Small intestine (tissue), 7 donors: ENCODE measurements around the gene MDFIC2. TPM values are rescaled to one million over a fixed set of nuclear protein-coding genes. Genes with fewer than 3 reads are reported as not detected.

ENCODE experiments used
- DNase-seq, 2 donors: peaks; one replicate each; pipeline versions ENCODE4 v3.0.0 to v3.0.0-alpha.2; 2013
- FAIRE-seq: peaks from 2 replicates; lab custom pipeline; 2012; peaks lifted over from hg19 to GRCh38; lab: Jason Lieb, UNC
- H3K27ac ChIP-seq, 3 donors: one replicate each; pipeline ENCODE4 v1.5.1; 2013; ENCODE audit warnings: low read length in 2 of 3, mild to moderate bottlenecking in 2 of 3, control low read depth in 1 of 3, inconsistent platforms in 1 of 3, low read depth in 1 of 3, moderate library complexity in 1 of 3
- H3K27me3 ChIP-seq, 3 donors: one replicate each; pipeline ENCODE4 v1.6.1; 2013; ENCODE audit warnings: low read length in 3 of 3, inconsistent platforms in 1 of 3; ENCODE audit not compliant: control insufficient read depth in 3 of 3, insufficient read depth in 3 of 3
- H3K36me3 ChIP-seq, 3 donors: one replicate each; pipeline ENCODE4 v1.6.1; 2013; ENCODE audit warnings: low read length in 3 of 3, inconsistent platforms in 1 of 3, low read depth in 1 of 3, mild to moderate bottlenecking in 1 of 3, moderate library complexity in 1 of 3; ENCODE audit not compliant: control insufficient read depth in 3 of 3, insufficient read depth in 2 of 3
- H3K4me1 ChIP-seq, 3 donors: one replicate each; pipeline ENCODE4 v1.6.1; 2013; ENCODE audit warnings: low read length in 2 of 3, inconsistent platforms in 1 of 3, low read depth in 1 of 3, mild to moderate bottlenecking in 1 of 3, moderate library complexity in 1 of 3; ENCODE audit not compliant: control insufficient read depth in 3 of 3, insufficient read depth in 2 of 3
- H3K4me3 ChIP-seq, 3 donors: one replicate each; pipeline ENCODE4 v1.5.1; 2013; ENCODE audit warnings: low read length in 3 of 3, control low read depth in 1 of 3, inconsistent platforms in 1 of 3, low read depth in 1 of 3, mild to moderate bottlenecking in 1 of 3, moderate library complexity in 1 of 3
- H3K9me3 ChIP-seq, 2 donors: one replicate each; pipeline ENCODE4 v1.6.1; 2013; ENCODE audit warnings: low read depth in 1 of 2, low read length in 1 of 2; ENCODE audit not compliant: control insufficient read depth in 2 of 2, insufficient read depth in 1 of 2
- WGBS, 3 donors: extraction: QIAGEN DNeasy Blood & Tissue Kit; methylation state at CpG; one replicate each; pipeline ENCODE4 v1.1.7; 2013; 5-methylcytosine and 5-hydroxymethylcytosine counted together
- polyA plus RNA-seq, 4 donors: library from polyadenylated mRNA; stranded (reverse) in 3 of 4; unstranded in 1 of 4; fragments of 200-250 nt in 3 of 4; fragments of 120-200 nt in 1 of 4; gene quantifications; one replicate each; pipeline versions ENCODE4 v1.2.1 to v1.2.3, GENCODE V29; 2013
- donor health status: healthy with polysubstance abuse.
- donor health status: control.
- donor health status: control.
- donor health status: Bipolar disorder and iron deficiency.
- donor health status: healthy.

The MDFIC2 gene
- polyA plus RNA-seq, 4 donors: not detected

- DNase-seq (no peak), FAIRE-seq (no peak)
- no peaks in the 10 kb centered on the region for H3K27me3 ChIP-seq
- no peaks in the 10 kb centered on the region for H3K4me1 ChIP-seq
- no peaks in the 10 kb centered on the region for H3K36me3 ChIP-seq
- H3K9me3 ChIP-seq: no peaks in the 10 kb centered on the region
- H3K4me3 ChIP-seq: no peak overlapping the region
- 67 to 71% (median 71%) methylated on average over 7 of the region's 7 CpGs for WGBS, 3 donors
- no peak overlapping the region for H3K27ac ChIP-seq
Measured at GRCh38 chr3:70249509-70250160, 62.8 kb downstream of the MDFIC2 start.

- no peaks in the 10 kb centered on the region for H3K9me3 ChIP-seq
- no peak overlapping the region for H3K27ac ChIP-seq
- H3K27me3 ChIP-seq: no peaks in the 10 kb centered on the region
- no peaks in the 10 kb centered on the region for H3K4me1 ChIP-seq
- no peaks in the 10 kb centered on the region for H3K36me3 ChIP-seq
- 85 to 88% (median 87%) methylated on average over 4 of the region's 4 CpGs for WGBS, 3 donors
- DNase-seq (no peak), FAIRE-seq (no peak)
- no peak overlapping the region for H3K4me3 ChIP-seq
Measured at GRCh38 chr3:70248856-70249255, 63.6 kb downstream of the MDFIC2 start.

- Histone ChIP-seq H3K27ac (no peak overlapping the region), H3K36me3 (no peaks in the 10 kb centered on the region), H3K27me3 (no peaks in the 10 kb centered on the region), H3K4me1 (no peaks in the 10 kb centered on the region), H3K4me3 (no peak overlapping the region), H3K9me3 (no peaks in the 10 kb centered on the region)
- DNase-seq (no peak), FAIRE-seq (peak; percentile 15)
- 74 to 77% (median 75%) methylated on average over 2 of the region's 2 CpGs for WGBS, 3 donors
Measured at GRCh38 chr3:70247955-70248354, 64.5 kb downstream of the MDFIC2 start.

- no peak for FAIRE-seq
- no peaks in the 10 kb centered on the region for H3K27me3 ChIP-seq
Measured at GRCh38 chr3:70245746-70246525, 66.5 kb downstream of the MDFIC2 start.

GRCh38 chr3:70244422-70244821 lies 68.0 kb downstream of the MDFIC2 start:
- 82 to 84% (median 84%) methylated on average over 2 of the region's 2 CpGs for WGBS, 3 donors
- FAIRE-seq (no peak), DNase-seq (no peak)
- no peaks in the 10 kb centered on the region for H3K36me3 ChIP-seq
- H3K27ac ChIP-seq: no peak overlapping the region
- no peak overlapping the region for H3K4me3 ChIP-seq
- no peaks in the 10 kb centered on the region for H3K27me3 ChIP-seq
- H3K4me1 ChIP-seq: no peaks in the 10 kb centered on the region
- no peaks in the 10 kb centered on the region for H3K9me3 ChIP-seq

More at GRCh38 chr3:70245746-70246525, 66.5 kb downstream of the MDFIC2 start:
- H3K4me1 ChIP-seq: no peaks in the 10 kb centered on the region
- 75 to 83% (median 82%) methylated on average over 4 of the region's 4 CpGs for WGBS, 3 donors
- no peaks in the 10 kb centered on the region for H3K9me3 ChIP-seq
- no peak overlapping the region for H3K4me3 ChIP-seq
- no peak for DNase-seq
- H3K36me3 ChIP-seq: no peaks in the 10 kb centered on the region
- no peak overlapping the region for H3K27ac ChIP-seq

- H3K27ac ChIP-seq: no peak overlapping the region
- no peaks in the 10 kb centered on the region for H3K36me3 ChIP-seq
- DNase-seq (no peak), FAIRE-seq (no peak)
- no peaks in the 10 kb centered on the region for H3K27me3 ChIP-seq
- WGBS, 3 donors: 80 to 86% (median 84%) methylated on average over 2 of the region's 2 CpGs
- H3K4me1 ChIP-seq: no peaks in the 10 kb centered on the region
- no peak overlapping the region for H3K4me3 ChIP-seq
- H3K9me3 ChIP-seq: no peaks in the 10 kb centered on the region
Measured at GRCh38 chr3:70242297-70242882, 70.0 kb downstream of the MDFIC2 start.

GRCh38 chr3:70233812-70234211 lies 78.6 kb downstream of the MDFIC2 start:
- Histone ChIP-seq H3K4me3 (no peak overlapping the region), H3K27ac (no peak overlapping the region), H3K27me3 (no peaks in the 10 kb centered on the region), H3K36me3 (no peaks in the 10 kb centered on the region), H3K9me3 (no peaks in the 10 kb centered on the region), H3K4me1 (no peaks in the 10 kb centered on the region)
- 74 to 93% (median 82%) methylated on average over 1 of the region's 1 CpG for WGBS, 3 donors
- DNase-seq: no peak
- FAIRE-seq: no peak

- 63 to 75% (median 66%) methylated on average over 5 of the region's 5 CpGs for WGBS, 3 donors
- no peaks in the 10 kb centered on the region for H3K27me3 ChIP-seq
- DNase-seq (no peak), FAIRE-seq (no peak)
- no peak overlapping the region for H3K4me3 ChIP-seq
- no peak overlapping the region for H3K27ac ChIP-seq
- H3K4me1 ChIP-seq: no peaks in the 10 kb centered on the region
- H3K9me3 ChIP-seq: no peaks in the 10 kb centered on the region
- no peaks in the 10 kb centered on the region for H3K36me3 ChIP-seq
Measured at GRCh38 chr3:70233112-70233511, 79.3 kb downstream of the MDFIC2 start.
